ENCODE measurements around the gene ANKAR. TPM values are rescaled to one million over a fixed set of nuclear protein-coding genes. Genes with fewer than 3 reads are reported as not detected.

Gene ANKAR
- total RNA-seq, 1 experiment from 2014 or later = 2.0 TPM

- H3K27me3 ChIP-seq (ENCODE audit: insufficient read depth, low read length) = no peaks in the 10 kb centered on the region
- Mint-ChIP-seq H3K27me3 (ENCODE audit: low read depth) (no peaks in the 10 kb centered on the region), H3K4me3 (no peak overlapping the region), H3K9me3 (no peaks in the 10 kb centered on the region), H3K36me3 (ENCODE audit: insufficient read depth in 1 of 3, low read depth in 3 of 3) (no peaks in the 10 kb centered on the region), H3K4me1 (peaks cover 10 to 11% of the 10 kb centered on the region in 2 experiments), H3K27ac (no peak overlapping the region)
- no peaks in the 10 kb centered on the region for H3K23me2 ChIP-seq (ENCODE audit: insufficient read length, low read depth, low read length, poor library complexity, severe bottlenecking)
- H3K14ac ChIP-seq (ENCODE audit: insufficient read depth, low read length) = no peak overlapping the region
- H4K20me1 ChIP-seq (ENCODE audit: control insufficient read depth, insufficient read depth, insufficient read length) = no peaks in the 10 kb centered on the region
- no peaks in the 10 kb centered on the region for H3K79me1 ChIP-seq (ENCODE audit: insufficient read depth, low read depth, low read length, poor library complexity, severe bottlenecking)
- no peak overlapping the region for H3K4me2 ChIP-seq (ENCODE audit: insufficient read depth, insufficient read length, low read length)
- no peak overlapping the region for H2BK15ac ChIP-seq (ENCODE audit: low read depth, low read length)
- H3K79me2 ChIP-seq (ENCODE audit: insufficient read depth, low read length) = no peaks in the 10 kb centered on the region
- H3K4me1 ChIP-seq (ENCODE audit: insufficient read depth, low read length) = peaks cover 4% of the 10 kb centered on the region; the same call in 1 of the 2 replicates
- H3K4ac ChIP-seq (ENCODE audit: low read depth, low read length) = no peak overlapping the region
- no peak overlapping the region for H4K5ac ChIP-seq (ENCODE audit: insufficient read length, low read depth, low read length)
- DNase-seq = no peak
- TF ChIP-seq CTCF (conservative IDR thresholded peaks at IDR 0.05) = no peak
- no peak overlapping the region for H3K27ac ChIP-seq (ENCODE audit: insufficient read length, low read depth, low read length)
- H2AK5ac ChIP-seq (ENCODE audit: insufficient read length, low read length) = no peak overlapping the region
- no peak overlapping the region for H3K23ac ChIP-seq (ENCODE audit: insufficient read length, low read depth, low read length)
- H2BK120ac ChIP-seq (ENCODE audit: low read depth, low read length, poor library complexity, severe bottlenecking) = no peak overlapping the region
- H2BK5ac ChIP-seq (ENCODE audit: insufficient read length, low read length) = no peak overlapping the region
- no peak overlapping the region for H2BK12ac ChIP-seq (ENCODE audit: insufficient read length, low read depth, low read length)
- H2BK20ac ChIP-seq (ENCODE audit: low read depth, low read length, poor library complexity, severe bottlenecking) = no peak overlapping the region
- H2AFZ ChIP-seq (ENCODE audit: low read length) = no peak overlapping the region
- no peak overlapping the region for H4K91ac ChIP-seq (ENCODE audit: insufficient read length, low read depth, low read length)
- H3K18ac ChIP-seq (ENCODE audit: insufficient read length, low read depth, low read length) = no peak overlapping the region
- no peak overlapping the region for H3K9ac ChIP-seq (ENCODE audit: extremely low read depth, insufficient read length, low read length)
- H3T11ph ChIP-seq (ENCODE audit: low read length) = no peak overlapping the region
- WGBS (ENCODE audit: extremely low coverage, insufficient read length, low lambda C conversion rate) = no CpG with 5 or more reads among the region's 4 CpGs
- H4K8ac ChIP-seq (replicated peaks; ENCODE audit: insufficient read length, low read depth, low read length) = no peak overlapping the region
- no peaks in the 10 kb centered on the region for H3K9me3 ChIP-seq (ENCODE audit: control insufficient read depth, low read depth, low read length)
- H3K56ac ChIP-seq (ENCODE audit: insufficient read length, low read depth, low read length) = no peak overlapping the region
Observed at GRCh38 chr2:189638301-189639006, 36.0 kb upstream of the ANKAR start.
